ENCODE data around the gene DGKH.

Gene DGKH

DNA sequence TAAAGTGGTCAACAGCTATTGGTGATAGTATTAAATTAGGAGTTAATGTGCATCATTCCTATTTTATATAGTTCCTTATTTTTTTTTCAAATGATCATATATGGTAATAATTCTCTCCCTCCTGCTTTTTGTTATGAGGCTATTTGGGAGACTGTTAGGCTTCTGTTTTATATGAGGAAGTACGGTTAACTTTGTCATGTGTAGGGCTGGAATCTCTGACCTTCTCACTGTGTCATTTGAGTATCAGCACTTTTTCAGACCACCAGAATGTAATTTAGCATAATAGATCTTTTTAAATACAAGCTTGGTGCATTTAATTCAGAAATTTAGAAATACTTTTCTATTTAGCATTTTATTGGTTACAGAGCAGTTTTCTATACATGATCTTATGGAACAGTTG, 7.7 kb downstream of the DGKH start:
- TF ChIP-seq, protein P1, sequence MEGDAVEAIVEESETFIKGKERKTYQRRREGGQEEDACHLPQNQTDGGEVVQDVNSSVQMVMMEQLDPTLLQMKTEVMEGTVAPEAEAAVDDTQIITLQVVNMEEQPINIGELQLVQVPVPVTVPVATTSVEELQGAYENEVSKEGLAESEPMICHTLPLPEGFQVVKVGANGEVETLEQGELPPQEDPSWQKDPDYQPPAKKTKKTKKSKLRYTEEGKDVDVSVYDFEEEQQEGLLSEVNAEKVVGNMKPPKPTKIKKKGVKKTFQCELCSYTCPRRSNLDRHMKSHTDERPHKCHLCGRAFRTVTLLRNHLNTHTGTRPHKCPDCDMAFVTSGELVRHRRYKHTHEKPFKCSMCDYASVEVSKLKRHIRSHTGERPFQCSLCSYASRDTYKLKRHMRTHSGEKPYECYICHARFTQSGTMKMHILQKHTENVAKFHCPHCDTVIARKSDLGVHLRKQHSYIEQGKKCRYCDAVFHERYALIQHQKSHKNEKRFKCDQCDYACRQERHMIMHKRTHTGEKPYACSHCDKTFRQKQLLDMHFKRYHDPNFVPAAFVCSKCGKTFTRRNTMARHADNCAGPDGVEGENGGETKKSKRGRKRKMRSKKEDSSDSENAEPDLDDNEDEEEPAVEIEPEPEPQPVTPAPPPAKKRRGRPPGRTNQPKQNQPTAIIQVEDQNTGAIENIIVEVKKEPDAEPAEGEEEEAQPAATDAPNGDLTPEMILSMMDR (IDR thresholded peaks at IDR 0.05), result no peak

DNA sequence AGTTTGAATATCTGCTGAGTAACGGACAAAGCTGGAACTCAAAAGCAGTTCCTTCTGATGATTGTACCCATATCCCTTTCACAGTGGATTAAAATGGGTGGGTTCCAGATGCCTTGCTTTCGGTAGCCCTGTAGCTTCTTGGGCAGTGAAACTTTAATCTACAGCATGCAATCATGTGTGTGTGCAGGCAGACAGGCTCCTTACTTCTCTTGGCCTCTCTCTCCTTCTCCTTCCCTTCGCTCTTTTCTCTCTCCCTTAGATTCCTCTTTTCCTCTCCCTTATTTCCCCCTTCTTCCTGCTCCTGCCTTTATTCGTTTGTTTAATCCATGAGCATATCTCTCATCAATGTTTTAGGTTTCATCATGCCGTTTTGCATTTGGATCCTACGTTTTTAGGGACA, 8.1 kb downstream of the DGKH start:
- TF ChIP-seq, protein P1 (IDR thresholded peaks at IDR 0.05), result no peak

DNA sequence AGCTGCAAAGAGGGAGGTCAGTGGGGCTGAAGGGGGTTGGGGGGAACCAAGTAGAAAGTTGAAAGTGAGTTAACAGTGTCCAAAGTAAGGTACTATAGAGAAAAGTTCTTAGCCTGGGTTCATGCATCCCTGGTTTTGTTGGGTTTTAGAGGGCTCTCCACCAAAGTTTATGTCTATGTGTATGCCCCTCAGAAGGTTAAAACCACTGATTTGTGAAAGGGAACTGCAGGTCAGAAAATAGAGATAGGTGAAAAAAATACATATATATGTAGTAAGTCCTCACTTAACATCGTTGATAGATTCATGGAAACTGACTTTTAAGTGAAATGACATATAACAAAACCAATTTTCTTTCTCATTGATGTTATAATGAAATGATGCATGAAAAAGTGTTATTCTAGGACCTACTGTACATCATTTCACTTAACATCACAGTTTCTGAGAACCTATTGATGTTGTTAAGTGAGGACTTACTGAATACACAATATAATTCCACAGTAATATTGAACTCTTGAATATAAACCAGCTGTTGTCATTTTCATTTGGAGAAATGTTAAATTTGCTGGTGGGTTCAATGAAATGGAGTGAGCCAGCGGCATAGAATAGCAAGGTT, 9.6 kb downstream of the DGKH start:
- TF ChIP-seq, protein P1 (IDR thresholded peaks at IDR 0.05), result no peak

- TF ChIP-seq, protein P1 (IDR thresholded peaks at IDR 0.05), result no peak
Observed at GRCh38 chr13:42061943-42062342, 13.5 kb downstream of the DGKH start.

DNA sequence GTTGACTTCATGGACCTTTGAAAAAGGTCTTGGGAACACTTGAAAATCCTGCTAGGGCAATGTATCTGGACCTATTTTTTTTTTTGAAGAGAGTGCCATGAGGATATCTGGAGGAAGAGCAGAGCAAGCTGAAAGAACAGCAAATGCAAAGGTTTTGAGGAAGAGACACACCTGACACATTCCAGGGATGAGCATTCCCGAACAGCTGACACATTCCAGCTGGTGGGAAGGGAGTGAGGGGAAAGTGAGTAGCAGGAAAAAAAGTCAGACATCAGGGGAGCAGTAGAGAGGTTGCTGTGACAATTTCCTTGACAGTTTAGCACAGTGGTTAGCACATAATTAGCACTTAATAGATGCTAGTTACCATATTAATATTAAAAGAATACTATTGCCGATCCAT, 14.7 kb downstream of the DGKH start:
- TF ChIP-seq, protein P1 (IDR thresholded peaks at IDR 0.05), result no peak

DNA sequence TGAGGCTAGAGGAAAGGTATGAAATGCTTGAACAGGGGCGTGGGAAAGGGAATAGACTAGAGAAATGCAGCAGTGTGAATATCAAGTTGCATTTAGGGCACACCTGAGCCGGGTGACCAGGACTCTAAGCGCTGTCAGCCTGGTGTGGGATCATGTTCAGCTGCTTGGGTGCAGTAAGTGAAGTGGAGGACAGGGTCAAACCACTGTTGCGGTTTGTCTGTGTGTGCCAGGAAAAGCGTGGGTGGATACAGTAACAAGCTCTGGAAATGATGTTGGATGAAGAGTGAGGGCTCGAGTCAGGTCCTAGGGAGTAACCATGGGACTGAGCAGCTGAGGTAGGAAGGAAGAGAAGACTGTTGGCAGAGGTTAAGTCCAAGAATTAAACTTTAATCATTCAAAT, 15.8 kb downstream of the DGKH start:
- TF ChIP-seq, protein P1 (IDR thresholded peaks at IDR 0.05), result no peak

- TF ChIP-seq, protein P1 (IDR thresholded peaks at IDR 0.05), result no peak
Observed at GRCh38 chr13:42064966-42065365, 16.5 kb downstream of the DGKH start.

DNA sequence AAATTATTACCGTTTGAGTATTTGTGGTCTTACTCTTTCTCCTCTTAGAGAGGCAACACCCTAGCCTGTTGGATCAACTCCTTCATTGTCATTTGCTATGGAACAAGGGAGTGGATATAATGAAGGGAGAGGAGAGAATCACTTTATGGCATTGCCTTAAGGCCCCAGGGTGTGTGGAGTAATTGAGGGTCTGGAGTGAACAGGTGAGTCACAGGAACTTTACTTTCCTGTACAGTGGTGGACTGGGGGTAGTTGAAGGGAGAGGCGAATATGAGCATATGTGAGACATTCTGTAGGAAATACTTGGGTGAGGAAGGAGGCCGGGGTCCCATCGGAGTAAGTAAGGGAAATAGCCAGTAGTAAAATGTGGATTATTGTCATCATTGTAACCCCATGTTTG, 17.0 kb downstream of the DGKH start:
- TF ChIP-seq, protein P1 (IDR thresholded peaks at IDR 0.05), result no peak
